Bronchial epithelial cell (primary cell): ENCODE measurements around the gene ACOT9. TPM values are rescaled to one million over a fixed set of nuclear protein-coding genes. Genes with fewer than 3 reads are reported as not detected.
A peak's percentile ranks its signal among the peaks of the same experiment; 100 is the strongest.

ENCODE experiments used
- DNase-seq: peaks from one replicate; pipeline ENCODE4 v3.0.0-alpha.2; 2010; ENCODE audit warnings: low read depth
- FAIRE-seq: peaks from 2 replicates; lab custom pipeline; 2011; peaks lifted over from hg19 to GRCh38; lab: Jason Lieb, UNC
- H3K27me3 ChIP-seq: 2 replicates; pipeline ENCODE4 v1.5.1; 2011; ENCODE audit warnings: low read length; ENCODE audit not compliant: control insufficient read depth, insufficient read depth
- H3K36me3 ChIP-seq: 2 replicates; pipeline ENCODE4 v1.5.1; 2011; ENCODE audit warnings: low read length; ENCODE audit not compliant: control insufficient read depth, insufficient read depth
- H3K4me3 ChIP-seq: 2 replicates; pipeline ENCODE4 v1.5.1; 2011; ENCODE audit warnings: mild to moderate bottlenecking, low read depth, low read length, control low read depth
- total RNA-seq: library from RNA; depleted of rRNA; stranded (reverse); fragments of >200 nt; gene quantifications from 2 replicates; pipeline ENCODE4 v1.2.1, GENCODE V29; 2014
- TF ChIP-seq, protein P1 (sequence below): IDR thresholded peaks from 2 replicates; pipeline ENCODE4 v1.5.1; 2011; ENCODE audit warnings: mild to moderate bottlenecking, moderate library complexity, low read length, control low read depth, inconsistent platforms; ENCODE audit not compliant: insufficient read depth, severe bottlenecking

The ACOT9 gene
- total RNA-seq, 1 donor from 2014 or later: 66.1 TPM

DNA sequence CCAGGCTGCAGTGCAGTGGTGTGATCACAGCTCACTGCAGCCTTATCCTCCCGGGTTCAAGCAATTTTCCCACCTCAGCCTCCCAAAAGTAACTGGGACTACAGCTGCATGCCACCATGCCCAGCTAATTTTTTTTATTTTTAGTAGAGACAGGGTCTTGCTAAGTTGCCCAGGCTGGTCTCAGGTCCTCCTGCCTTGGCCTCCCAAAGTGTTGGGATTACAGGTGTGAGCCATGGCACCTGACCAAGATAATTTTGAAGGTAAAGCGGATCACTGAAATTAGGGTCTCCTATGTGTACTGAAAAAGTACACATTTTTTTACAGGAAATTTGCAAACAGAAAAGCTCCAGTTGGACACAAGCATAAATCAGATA is 44.7 kb upstream of the ACOT9 start:
- no peak for FAIRE-seq

DNA sequence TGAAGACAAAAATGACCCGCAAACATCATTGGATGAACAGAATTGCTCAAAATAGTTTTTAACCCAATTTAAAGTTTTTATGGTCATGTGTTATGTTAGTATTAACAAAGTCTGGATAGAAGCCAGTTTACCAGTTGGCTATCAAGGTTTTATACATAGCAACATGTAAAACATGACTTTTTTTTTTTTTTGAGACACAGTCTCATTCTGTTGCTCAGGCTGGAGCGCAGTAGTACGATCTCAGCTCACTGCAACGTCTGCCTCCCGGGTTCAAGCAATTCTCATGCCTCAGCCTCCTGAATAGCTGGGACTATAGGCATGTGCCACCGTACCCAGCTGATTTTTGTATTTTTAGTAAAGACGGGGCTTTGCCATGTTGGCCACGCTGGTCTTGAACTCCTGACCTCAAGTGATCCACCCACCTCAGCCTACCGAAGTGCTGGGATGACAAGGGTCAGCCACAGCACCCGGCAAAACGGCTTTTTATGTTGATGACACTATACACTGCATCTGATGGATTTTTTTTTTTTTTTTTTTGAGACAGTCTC is 43.3 kb upstream of the ACOT9 start:
- H3K4me3 ChIP-seq: no peak overlapping the region
- no peaks in the 10 kb centered on the region for H3K27me3 ChIP-seq
- DNase-seq (peak; percentile 66), FAIRE-seq (no peak)
- H3K36me3 ChIP-seq: no peaks in the 10 kb centered on the region
- TF ChIP-seq, protein P1, sequence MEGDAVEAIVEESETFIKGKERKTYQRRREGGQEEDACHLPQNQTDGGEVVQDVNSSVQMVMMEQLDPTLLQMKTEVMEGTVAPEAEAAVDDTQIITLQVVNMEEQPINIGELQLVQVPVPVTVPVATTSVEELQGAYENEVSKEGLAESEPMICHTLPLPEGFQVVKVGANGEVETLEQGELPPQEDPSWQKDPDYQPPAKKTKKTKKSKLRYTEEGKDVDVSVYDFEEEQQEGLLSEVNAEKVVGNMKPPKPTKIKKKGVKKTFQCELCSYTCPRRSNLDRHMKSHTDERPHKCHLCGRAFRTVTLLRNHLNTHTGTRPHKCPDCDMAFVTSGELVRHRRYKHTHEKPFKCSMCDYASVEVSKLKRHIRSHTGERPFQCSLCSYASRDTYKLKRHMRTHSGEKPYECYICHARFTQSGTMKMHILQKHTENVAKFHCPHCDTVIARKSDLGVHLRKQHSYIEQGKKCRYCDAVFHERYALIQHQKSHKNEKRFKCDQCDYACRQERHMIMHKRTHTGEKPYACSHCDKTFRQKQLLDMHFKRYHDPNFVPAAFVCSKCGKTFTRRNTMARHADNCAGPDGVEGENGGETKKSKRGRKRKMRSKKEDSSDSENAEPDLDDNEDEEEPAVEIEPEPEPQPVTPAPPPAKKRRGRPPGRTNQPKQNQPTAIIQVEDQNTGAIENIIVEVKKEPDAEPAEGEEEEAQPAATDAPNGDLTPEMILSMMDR: no peak

More for the DNA sequence above, 44.7 kb upstream of the ACOT9 start:
- Histone ChIP-seq H3K27me3 (no peaks in the 10 kb centered on the region), H3K36me3 (no peaks in the 10 kb centered on the region), H3K4me3 (no peak overlapping the region)
- no peak for DNase-seq
- TF ChIP-seq, protein P1: no peak

DNA sequence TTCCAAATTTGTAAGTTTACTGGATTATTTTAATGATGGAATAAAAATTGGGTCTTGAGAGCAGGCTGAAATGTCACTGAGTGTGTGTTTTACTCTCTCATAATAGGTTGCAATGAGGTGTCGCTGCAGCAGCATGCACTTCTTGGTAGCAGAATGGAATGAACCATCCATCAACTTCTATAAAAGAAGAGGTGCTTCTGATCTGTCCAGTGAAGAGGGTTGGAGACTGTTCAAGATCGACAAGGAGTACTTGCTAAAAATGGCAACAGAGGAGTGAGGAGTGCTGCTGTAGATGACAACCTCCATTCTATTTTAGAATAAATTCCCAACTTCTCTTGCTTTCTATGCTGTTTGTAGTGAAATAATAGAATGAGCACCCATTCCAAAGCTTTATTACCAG is 42.5 kb upstream of the ACOT9 start:
- Histone ChIP-seq H3K36me3 (no peaks in the 10 kb centered on the region), H3K4me3 (no peak overlapping the region), H3K27me3 (no peaks in the 10 kb centered on the region)
- DNase-seq: no peak
- no peak for FAIRE-seq
- TF ChIP-seq, protein P1: no peak

DNA sequence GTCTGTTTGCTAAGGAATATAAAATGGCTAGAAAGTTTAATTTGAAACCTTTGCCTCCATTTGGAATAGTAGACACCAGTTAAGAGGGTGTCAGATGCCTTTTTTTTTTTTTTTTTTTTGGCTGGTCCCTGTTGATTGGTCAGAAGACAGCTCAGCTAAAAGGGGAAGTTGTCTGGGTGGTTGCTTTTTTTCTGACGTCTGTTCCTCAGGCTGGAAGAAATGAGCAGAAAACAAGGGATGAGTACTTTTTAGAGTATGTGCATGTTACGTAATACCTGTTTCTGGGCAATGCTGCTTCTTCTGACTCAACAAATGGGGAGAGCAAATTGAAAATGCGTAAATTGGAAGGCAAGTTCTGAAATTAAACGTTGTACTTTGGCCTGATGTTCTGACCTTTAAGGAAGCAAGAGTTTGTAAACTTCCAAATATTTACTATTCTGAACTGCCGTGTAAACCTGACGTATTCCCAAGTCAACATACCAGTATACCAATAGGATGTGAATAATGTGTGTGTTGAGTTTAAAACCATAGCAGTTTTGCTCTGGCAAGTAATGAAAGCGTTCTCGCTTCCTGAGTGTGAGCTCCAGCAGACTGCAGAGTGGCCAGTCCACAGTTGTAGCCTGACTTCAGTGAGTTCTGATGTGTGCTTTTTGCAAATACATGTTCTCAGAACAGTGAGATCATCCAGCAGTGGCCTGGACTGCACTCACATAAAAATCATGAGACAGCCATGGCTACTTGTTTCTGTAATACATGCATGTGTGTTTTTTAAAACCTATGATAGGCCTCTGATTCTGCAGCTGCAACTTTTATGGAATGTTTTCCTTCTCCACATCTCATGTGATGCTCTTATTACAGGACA is 41.6 kb upstream of the ACOT9 start:
- TF ChIP-seq, protein P1: no peak
- Histone ChIP-seq H3K36me3 (no peaks in the 10 kb centered on the region), H3K27me3 (no peaks in the 10 kb centered on the region), H3K4me3 (peak overlapping the region; percentile 71)
- no peak for FAIRE-seq
- peak; percentile 76 for DNase-seq

DNA sequence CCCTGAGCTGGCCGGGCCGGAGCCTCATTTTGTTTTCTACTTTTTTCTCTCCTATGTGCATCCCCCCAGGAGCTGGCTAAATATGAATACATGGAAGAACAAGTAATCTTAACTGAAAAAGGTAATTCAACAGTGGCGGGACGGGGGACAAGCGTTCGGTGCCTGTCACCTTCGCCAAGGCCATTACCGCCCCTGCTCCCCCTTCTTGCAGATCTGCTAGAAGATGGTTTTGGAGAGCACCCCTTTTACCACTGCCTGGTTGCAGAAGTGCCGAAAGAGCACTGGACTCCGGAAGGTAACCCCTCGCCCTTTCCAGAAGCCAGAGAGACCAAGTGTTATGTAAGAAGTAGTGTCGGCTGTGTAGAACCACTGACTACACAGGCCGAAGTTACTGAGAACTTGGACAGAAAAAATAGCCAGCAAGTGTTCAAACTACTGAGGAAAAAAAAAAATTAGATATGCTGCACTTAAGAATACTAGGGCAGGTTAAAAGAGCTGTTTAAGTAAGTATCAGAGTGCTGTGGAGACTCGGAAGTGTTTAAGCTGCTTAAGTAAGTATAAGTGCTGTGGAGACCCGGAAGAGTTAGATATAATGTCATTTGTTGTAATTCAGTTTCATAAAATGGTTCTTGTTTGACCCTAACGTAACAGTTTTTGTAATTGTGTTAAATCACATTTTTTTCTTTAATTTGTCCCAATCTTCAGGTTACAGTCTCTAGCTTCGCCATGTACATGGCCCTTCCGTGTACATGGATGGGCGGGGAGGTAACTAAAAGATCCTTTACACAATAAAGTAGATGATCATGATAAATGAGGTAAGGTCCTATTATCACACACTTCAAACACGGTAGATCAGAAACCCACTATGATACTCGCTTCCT is 40.8 kb upstream of the ACOT9 start:
- no peaks in the 10 kb centered on the region for H3K27me3 ChIP-seq
- DNase-seq (no peak), FAIRE-seq (no peak)
- H3K4me3 ChIP-seq: peak overlapping the region; percentile 71
- TF ChIP-seq, protein P1: no peak
- H3K36me3 ChIP-seq: no peaks in the 10 kb centered on the region
